Stimulated activated CD8-positive, alpha-beta memory T cell treated with anti-CD3 and anti-CD28 coated beads, Interleukin-4, amount 100 ng/mL, for 4 hours (primary cell): ENCODE measurements around the gene CDKN2C.
"Not testable (repeated sequence)": the region's sequence is repeated elsewhere in the genome, so short reads cannot be mapped to it uniquely, and the experiment has no call there.

ENCODE experiments used
- DNase-seq, 2 donors: peaks; one replicate each; pipeline ENCODE4 v3.0.0-alpha.2; 2020; ENCODE audit warnings: low read depth in 2 of 2, low spot score in 1 of 2

CDKN2C gene

DNA sequence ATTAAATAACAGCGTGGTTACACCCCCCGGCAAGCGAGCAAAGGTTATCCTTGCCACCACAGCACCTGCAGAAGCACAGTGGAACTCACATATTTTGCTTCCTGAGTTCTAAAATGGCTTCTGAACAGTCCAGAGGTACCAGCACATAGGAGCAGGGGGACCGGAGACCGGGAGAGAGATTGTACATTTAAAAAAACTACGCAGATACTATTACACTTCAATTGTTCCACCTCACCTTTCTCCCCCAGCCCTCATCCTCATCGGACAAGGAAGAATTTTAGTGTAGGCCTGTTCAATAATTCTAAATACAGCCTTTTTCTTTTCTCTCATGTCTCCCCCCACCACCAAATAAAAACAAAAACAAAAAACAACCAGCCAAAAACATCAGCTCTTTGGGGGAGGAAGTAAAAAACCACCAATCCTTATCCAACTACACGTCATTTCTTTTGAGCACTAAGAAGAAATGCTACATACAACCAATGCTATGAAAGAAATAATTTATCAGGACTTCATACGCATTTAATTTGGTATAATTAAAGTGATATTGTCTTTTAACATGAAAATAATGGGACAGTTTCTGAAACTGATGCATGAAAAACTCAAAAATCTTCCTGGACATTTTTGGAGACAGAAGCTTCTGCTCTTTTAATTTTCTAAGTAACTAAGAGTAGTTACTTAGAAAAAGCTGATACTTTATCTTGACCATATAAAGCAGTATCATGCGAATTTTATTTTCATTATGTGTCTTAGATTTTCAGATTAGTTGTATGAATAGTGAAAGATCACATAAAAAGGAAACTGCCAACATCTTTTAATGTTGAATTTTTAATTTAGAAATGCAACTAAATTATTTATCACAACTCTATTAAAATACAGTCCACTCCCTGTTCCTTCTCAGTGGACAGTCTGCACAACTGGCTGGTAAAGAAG is 9.1 kb downstream of the CDKN2C start:
- no peak for DNase-seq

DNA sequence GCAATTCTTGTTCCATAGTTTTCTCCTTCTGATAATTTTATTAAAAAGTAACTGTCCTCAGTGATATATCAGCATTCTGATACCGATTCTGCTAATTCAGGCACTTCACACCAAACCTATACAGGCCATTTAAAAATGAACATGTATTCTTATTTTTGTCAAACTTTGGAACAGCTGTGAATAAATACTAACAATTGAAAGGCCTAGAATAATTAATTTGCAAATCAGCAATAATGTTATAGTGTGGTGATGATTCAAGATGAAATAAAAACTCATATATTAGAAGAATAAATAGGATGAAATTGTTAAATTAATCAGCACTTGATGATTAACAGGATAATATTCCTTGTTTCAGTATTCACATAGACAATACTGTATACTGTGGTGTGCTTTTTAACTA is 9.9 kb downstream of the CDKN2C start:
- DNase-seq = no peak

DNA sequence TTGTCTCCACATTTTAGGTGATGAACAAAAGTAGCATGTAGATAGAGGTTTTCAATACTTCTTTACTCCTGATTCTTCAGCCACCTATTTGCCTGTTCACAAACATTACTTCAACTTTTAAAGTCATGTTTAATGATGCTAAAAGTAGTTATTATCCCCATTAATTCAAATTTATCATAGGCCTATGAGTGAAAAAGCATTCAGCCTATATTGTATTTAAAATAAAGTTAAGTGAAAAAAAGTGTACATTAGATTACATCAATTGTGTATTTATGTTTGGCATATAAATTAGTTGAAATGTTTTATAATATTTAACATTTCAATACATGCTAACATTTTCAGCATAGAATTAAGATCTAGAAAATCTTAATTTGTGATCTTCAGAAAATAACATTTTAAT is 10.5 kb downstream of the CDKN2C start:
- no peak for DNase-seq

DNA sequence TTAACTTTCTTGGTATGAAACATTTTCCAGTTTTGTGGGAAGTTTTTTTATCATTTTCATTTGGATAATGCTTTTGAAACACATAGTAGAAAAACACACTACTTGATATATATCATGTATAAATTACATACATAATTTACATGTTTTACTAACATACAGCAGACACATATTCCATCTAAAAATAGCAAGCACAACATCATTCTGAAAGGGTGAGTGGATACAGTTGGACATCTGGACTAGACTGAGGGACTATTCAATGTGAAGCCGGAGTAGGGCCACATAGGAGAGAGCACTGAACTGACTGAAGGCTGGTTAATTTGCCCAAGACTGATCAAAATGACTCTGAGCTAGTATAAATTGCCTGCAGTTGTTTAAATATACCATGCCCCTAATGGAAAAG is 11.7 kb downstream of the CDKN2C start:
- no peak for DNase-seq

DNA sequence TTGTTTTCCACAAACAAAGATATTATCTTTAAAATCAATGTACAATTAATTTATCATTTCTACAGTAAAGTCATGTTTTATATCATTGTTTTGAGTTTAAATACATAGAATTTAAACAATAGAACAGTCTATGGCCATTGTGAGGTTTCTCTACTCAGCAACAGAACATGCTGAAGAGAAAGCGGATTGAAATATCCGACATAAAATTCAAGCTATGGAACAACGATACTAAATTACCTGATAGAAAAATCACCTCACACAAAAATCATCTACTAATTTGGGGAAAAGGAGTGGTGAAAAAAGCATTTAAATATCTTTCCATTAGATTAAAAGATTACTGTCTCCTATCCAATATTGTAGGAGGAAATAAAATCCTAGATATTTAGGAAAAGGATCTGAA is 12.6 kb downstream of the CDKN2C start:
- no peak for DNase-seq

DNA sequence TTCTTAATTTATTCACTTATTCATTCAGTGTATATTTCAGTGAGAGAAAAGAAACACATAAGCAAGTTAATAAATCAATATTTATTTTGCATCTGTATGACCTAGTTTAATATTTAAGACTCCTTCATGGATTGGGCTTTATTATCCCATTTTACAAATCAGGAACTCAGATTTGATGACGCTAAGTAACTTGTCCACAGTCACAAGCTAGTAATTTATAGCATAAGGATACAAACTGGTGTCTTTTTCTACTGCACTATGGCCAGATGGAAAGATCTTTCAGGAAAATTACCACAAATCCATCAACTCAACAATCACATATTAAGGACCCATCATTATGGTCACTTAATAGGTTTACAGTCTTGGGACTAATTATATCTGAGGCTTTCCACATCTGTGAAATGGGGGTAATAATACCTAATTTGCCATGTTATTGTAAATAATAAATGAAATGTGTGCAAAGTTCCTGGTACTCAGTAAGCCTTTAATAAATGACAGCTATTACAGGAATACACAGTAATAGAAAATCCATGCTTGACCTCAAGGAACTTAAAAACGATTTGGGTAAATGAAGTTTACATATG is 13.3 kb downstream of the CDKN2C start:
- DNase-seq = no peak

DNA sequence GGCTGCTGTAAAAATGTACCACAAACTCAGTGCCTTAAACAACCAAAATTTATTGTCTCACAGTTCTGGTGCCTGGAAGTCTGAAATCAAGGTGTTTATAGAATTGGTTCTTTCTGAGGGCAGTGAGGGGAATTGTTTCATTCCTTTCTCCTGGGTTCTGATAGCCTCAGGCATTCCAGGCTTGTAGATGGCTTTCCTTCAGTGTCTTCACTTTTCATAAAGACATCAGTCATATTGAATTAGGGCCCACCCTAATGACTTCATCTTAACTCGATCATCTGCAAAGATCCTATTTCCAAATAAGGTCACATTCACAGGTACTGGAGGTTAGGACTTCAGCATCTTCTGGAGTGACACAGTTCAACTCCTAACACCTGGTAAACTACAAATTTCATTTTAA is 15.0 kb downstream of the CDKN2C start:
- DNase-seq = no peak

DNA sequence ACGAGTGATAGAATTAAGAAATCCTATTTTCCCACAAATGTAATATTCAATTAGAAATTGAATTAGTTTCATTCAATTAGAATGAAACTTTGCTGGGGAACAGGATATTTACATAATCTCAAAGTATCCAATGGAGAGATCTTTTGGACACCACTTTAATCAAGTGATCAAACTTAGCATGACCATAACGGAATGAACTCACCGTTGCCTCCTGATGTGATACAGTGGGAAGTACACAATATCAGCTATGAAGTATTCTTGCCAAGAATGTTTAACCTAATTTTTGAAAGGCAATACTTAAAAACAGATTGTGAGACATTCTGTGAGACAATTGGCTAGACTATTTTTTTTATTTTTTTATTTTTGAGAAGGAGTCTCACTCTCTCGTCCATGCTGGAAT is 16.6 kb downstream of the CDKN2C start:
- no peak for DNase-seq

DNA sequence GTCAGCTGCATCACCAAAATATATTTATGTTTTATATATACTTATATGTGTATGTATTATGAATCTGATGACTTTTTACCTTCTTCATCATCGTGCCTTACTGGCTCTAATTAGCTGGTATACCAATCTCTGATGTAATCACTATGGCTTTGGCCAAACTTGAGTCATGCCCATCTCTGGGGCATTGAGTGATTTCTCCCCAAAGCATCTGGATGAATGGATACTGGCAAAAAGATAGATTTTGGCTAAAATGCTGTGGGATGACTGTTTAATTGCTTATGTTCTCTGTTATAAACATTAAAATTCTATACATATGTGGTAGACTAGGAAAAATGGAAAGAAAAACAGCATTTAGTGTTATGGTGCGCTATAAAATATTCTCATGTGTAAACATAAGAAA is 19.6 kb downstream of the CDKN2C start:
- DNase-seq = no peak

DNA sequence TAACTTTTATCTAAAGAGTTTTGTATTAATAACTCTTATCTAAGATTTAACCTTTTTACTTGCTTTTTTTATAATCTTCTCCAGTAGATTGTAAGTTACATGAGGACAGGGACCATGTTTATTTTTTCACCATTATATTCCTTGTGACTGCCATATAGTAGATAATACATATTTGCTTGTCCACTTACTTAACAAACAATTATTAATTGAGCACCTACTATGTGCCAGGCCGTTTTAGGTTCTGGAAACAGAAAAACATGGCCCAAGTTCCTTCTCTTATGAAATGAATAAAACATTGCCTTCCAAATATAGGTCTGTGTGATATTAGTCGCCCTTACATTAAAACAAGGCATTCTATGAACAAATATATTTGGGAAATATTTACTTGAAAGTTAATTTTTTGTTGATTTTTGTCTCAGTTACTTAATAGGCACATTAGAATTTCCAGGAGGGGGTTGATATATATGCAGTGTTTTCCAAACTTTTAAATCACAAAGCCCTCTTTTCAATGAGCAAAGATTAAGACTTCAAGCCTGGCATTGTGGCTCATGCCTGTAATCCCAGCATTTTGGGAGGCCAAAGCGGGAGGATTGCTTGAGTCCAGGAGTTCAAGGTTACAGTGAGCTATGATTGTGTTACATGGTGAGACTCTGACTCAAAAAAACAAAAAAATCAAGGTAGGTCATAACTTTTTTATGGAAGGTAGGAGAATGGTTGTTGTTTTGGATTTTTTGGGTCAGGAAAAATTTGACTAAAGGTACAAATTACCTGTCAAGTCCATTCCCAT is 22.7 kb downstream of the CDKN2C start:
- DNase-seq = no peak

DNA sequence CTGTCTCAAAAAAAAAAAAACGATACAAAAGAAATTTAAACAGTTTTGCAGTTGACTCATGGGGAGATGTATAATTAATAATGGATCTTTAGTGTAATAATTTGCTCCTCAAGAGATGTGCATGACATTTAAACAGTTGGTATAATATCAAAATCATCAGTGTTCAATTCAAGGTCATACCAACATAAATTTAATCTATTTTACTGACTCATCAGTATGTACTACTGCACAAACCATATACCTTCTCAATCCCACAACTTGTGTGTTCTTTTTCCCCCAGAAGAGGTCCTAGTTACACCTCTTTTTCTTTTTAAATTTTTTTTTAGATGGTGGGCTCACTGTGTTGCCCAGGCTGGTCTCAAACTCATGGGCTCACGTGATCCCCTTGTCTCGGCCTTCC is 23.6 kb downstream of the CDKN2C start:
- no peak for DNase-seq

DNA sequence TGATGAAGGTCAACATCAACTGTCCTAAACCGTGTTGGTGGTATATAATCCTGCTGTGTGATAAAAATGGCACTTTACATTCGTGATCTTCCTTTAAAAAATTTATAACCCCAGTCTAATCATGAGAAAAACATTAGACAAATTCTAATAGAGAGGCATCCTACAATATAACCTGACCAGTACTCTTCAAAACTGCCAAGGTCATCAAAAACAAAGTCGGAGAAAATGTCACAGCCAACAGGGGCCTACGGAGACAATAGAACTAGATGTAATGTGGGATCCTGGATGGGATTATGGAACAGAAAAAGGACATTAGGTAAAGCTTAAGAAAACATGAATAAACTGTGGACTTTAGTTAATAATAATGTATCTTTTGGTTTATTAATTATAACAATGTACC is 25.0 kb downstream of the CDKN2C start:
- DNase-seq = no peak

DNA sequence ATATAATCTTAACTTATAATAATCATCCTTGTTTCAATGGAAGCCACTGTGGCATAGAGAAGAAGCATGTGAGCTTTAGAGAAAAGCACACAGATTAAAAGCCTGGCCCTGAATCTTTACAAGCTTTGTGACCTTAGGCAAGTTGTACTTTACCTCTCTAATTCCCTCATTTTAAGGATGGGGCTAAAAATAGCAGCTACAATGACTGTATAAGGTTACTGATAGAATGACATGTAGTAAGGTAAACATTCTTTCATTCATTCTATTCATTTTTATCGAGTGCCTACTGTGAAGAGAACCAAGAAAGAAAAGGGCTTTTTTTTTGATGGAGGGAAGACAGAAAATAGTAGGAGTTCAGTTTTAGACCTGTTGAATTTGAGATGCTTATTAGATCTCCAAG is 25.6 kb downstream of the CDKN2C start:
- no peak for DNase-seq

DNA sequence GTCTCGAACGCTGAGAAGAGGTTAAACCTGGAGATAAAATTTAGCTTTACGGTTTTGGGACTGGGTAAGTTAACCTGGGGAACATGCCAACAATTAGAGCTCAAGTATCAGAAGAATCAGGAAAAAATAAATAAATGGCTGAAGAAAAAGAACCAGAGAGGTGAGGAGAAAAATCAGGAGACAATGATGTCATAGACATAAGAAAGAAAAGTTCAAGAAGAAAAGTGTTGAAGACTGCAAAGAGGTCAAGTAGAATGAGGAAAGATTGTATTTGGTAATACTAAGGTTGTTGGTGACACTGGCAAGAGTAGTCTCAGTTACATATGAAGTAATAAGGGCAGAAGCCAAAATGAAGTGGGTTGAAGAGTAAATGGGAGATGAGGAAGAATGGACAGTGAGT is 26.0 kb downstream of the CDKN2C start:
- no peak for DNase-seq

DNA sequence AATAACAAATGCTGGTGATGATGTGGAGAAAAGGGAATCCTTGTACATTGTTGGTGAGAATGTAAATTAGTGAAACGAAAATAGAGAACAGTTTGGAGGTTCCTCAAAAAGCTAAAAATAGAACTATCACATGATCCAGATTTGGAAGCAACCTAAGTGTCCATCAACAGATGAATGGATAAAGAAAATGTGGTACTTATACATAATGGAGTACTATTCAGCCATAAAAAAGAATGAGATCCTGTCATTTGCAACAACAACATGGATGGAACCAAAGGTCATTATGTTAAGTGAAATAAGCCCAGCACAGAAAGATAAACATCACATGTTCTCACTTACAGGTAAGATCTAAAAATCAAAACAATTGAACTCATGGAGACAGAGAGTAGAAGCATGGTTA is 29.3 kb downstream of the CDKN2C start:
- not testable (repeated sequence) for DNase-seq

DNA sequence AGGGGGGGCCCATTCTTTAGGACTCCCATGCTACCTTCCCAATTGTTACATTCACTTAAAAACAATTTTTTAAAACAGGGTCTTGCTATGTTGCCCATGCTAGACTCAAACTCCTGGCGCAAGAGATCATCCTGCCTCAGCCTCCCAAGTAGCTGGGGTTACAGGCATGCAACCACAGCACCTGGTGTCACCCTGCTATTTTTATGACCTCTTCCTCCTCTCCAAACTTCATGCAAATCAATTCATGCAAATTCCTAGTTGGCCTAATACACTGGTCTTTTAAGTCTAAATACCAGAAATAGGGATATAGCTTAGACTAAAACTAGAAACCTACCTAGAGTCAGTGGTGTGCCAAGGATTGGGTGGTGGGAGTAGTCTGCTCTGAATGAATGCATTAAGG is 30.1 kb downstream of the CDKN2C start:
- DNase-seq = no peak

DNA sequence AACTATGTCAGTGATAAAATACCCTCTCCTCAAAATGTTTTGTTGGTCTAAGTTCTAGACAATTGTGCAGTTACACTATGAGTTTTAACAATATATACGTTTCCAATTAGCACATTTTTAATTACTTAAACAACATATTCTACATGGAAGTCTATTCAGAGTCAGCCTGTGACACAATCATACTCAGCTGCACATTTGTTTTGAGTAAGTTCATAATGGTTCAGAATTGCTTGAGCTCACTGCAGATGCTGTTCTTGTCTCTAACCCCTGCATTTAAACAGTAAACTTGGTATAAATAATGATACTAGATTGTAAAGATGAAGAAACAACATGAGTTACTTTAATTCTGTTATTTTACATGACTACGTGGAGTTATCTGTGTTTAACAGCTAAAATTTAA is 30.6 kb downstream of the CDKN2C start:
- no peak for DNase-seq

DNA sequence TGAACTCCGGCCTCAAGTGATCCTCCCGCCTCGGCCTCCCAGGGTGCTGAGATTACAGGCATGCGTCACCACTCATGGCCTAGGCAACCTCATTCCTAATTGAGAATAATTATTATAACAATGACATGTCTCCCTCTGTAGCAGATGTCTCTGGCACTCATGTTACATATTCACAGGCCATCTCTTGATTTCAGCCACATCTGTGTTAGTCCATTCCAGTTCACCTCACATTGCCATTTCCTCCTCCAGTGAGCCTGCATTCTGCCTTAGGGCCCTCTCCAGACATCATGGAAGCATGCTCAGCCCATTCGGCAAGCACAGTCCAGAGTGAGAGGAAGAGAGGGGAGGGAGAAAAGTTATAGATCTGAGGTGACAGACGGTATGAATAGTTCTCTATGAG is 32.5 kb downstream of the CDKN2C start:
- no peak for DNase-seq

DNA sequence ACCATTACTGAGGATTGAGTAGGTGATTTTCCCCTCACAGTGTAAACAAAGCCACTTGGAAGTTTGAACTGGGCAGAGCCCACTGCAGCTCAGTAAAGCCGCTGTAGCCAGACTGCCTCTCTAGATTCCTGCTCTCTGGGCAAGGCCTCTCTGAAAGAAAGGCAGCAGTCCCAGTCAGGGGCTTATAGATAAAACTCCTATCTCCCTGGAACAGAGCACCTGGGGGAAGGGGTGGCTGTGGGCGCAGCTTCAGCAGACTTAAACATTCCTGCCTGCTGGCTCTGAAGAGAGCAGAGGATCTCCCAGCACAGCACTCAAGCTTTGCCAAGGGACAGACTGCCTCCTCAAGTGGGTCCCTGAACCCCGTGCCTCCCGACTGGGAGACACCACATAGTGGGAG is 35.5 kb downstream of the CDKN2C start:
- DNase-seq = not testable (repeated sequence)

DNA sequence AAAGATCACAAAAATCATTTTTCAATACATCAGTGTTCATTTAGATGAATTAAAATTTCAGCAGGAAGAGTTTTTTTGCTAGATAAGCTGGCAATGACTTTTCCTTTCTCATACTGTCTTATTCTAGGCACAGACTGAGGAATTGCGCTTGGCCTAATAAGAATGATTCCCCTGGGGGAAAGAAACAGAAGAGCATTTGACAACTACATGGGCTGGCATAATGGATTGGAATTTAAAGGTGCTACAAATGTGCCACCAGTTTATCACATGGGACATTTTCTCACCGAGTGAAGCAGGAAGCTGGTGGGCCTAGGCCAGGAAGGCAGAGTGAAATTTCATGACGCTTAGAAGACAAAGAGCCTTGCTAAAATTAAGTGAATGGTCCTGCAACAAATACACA is 39.3 kb downstream of the CDKN2C start:
- no peak for DNase-seq

DNA sequence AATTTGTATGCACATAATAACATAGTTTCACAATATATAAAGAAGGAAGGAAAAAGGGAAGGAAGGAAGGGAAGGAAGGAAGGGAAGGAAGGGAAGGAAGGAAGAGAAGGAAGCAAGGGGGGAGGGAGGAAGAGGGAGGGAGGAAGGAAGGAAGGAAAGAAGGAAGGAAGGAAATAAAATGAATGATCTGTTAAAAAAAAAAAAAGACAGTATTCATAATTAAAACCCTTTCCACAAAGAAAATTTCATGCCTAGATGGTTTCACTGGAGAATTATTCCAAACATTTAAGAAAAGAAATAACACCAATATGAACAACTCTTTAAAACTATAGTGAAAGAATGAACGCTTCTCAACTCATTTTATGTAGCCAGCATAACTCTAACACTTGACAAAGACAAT is 44.8 kb downstream of the CDKN2C start:
- no peak for DNase-seq

DNA sequence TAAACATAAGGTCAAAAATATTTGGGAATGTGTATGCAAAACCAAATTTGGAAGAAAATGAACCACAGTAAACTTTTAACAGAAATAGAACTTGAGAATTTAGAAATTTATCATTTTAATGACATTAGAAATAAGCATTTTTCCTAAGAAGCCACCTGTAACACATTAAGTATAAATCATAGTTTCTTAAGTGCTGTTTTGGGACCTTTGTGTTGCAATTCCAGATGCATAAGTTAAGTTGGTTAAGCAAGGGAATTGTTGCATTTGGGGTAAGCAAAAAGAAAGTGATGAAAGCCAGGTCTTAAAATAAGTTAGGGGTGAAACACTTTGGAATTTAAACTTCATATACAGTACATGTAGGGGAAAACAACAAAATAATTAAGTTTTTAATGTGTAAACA is 49.8 kb downstream of the CDKN2C start:
- no peak for DNase-seq
